GM21447 (cell line): ENCODE results near the gene HSD17B14.
A peak's percentile ranks its signal among the peaks of the same experiment; 100 is the strongest.
"Not testable (repeated sequence)": the region's sequence is repeated elsewhere in the genome, so short reads cannot be mapped to it uniquely, and the experiment has no call there.

ENCODE experiments used
- ATAC-seq: cut with Tn5 transposase; IDR thresholded peaks from one replicate; pipeline ENCODE4 v1.9.1; 2021; ENCODE audit not compliant: unreplicated experiment

The HSD17B14 gene

DNA sequence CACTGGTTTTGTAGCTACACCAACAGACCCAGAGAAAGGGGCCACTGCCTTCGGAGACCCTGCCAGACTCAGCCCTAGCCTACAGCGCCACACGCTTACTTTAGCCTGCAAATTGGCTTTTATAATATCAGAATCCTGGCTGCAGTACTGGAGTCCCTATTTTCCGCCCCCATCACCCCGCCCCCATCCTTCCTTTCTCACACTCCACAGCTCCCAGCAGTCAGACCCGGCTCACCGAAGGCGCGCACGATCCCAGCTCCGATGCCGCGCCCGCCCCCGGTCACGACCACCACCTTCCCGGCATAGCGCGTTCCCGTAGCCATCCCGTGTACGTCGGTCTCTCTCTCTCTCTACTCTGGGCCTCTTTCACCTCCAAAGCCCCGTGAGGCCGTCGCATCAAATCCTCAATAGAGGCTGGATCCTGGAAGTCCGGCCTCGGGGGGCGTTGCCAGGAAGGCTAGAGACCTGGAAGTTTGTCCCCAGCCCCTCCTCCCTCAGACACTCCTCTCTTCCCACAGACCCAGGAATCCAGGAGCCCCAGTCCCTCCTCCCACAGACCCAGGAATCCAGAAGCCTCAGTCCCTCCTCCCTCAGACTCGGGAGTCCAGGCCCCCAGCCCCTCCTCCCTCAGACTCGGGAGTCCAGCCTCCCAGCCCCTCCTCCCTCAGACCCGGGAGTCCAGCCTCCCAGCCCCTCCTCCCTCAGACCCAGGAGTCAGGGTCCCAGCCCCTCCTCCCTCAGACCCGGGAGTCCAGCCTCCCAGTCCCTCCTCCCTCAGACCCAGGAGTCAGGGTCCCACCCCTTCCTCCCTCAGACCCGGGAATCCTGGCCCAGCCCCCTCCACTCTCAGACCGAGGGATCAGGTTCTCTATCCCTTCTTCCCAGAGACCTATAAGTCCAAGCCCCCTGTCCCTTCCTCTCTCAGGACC is at the start of gene HSD17B14:
HSD17B14 (minus strand) TSS at position 403 of the 929 bp plus-strand sequence; CDS start at position 323, 80 bp downstream.
- ATAC-seq = no peak

DNA sequence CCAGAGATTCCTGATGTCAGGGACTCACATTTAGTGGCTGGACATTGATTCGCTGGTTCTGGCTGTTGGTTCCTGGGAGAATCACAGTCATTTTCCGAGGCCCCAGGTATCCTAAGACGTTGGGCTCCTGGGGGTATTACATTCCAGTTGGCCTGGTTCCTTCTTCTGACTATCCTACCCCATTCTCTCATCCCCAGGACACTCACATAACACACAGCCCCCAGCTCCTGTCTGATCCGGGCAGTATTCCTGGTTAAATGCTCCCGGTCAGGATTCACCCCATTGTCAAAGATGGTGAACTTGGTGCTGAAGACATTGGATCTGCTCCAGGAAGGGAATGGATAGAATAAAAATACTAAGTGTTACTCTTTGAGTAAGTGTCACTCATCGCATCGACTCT is 47.4 kb upstream of the HSD17B14 start:
- ATAC-seq = no peak

DNA sequence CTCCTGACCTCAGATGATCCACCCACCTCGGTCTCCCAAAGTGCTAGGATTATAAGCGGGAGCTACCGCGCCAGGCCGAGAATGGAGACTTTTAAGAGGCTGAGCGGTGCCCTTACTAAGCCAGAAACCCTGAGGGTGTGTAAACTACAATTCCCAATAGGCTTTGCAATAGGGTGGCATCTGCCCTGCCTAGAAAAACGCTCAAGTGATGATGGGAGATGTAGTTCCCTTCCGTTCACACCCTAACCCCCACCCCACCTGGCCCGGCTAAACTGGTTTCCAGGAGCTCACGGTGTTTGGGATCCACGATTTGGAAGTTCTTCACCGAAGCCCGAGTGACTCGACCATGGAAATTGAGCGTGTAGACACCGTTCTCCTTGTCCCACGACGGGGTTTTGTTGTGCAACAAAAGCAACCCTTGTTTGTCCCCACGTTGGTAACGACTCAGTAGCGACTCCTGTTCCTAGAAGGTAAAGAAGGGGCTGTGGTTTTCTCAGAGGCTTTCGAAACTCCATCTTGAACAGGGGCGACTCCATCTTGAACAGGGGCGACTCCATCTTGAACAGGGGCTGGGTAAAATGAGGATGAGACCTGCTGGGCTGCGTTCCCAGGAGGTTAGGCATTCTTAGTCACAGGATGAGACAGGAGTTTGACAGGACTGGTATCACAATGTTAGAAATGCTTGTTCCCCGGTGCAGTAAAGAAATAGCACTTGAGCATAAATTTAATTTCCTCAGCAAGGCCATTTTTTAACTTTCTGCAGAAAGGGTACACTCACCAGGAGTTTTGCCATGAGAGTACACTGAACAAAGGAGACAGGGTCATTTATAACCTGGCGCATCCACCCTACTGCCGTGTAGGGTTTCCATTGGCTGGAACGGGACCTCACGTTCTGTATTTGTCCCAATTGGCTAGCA is 45.7 kb upstream of the HSD17B14 start:
- no peak for ATAC-seq

DNA sequence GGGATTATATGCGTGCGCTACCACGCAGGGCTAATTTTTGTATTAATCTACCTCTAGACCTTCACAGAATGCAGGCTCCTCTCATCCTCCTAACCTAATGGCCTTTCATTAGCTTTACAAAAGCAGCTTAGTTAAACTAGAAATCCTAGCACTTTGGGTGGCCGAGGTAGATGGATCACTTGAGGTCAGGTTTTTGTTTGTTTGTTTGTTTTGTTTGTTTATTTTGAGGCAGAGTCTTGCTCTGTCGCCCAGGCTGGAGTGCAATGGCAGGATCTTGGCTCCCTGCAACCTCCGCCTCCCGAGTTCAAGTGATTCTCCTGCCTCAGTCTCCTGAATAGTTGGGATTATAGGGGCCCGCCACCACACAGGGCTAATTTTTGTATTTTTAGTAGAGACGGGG is 43.4 kb upstream of the HSD17B14 start:
- ATAC-seq = not testable (repeated sequence)

DNA sequence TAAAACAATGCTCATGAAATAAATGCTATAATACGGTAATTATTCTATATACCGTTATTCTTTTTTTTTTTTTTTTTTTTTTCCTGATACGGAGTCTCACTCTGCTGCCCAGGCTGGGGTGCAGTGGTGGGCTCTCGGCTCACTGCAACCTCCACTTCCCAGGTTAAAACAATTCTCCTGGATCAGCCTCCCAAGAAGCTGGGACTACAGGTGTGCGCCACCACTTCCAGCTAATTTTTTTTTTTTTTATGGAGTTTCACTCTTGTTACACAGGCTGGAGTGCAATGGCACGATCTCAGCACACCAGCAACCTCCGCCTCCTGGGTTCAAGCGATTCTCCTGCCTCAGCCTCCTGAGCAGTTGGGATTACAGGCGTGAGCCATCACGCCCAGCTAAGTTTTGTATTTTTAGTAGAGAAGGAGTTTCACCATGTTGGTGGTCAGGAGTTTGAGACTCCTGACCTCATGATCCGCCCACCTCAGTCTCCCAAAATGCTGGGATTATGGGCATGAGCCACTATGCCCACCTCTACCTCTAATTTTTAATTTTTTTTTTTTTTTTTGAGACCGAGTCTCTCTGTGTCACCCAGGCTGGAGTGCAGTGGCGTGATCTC is 42.8 kb upstream of the HSD17B14 start:
- no peak for ATAC-seq

DNA sequence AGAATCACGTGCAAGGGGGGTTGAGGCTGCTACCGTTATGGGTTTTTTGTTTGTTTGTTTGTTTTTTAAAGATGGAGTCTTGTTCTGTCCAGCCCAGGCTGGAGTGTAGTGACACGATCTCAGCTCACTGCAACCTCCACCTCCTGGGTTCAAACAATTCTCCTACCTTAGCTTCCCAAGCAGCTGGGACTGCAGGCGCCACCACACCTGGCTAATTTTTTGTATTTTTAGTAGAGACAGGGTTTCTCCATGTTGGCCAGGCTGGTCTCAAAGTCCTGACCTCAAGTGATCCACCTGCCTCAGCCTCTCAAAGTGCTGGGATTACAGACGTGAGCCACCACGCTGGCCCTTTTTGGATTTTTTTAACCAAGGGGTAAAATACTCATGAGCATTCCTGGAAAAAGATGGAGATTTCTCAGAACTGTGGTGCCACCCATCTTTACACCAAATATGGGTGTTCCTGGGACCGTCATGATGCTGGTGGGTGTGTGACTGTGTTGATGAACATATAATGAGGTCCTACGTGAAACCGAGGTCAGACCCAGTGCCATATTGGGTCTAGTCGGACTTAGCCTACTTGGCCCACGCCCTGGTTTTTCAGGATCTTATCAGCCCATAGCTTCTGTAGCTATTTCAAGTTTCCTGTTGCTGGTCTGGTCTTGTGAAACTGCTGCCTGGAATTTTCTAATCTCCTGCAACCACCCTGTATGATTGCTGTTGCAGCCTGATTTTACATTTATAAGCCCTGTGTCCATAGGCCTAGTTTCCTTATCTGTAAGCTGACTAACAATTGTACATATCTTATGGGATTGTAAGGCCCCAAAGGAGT is 42.1 kb upstream of the HSD17B14 start:
- ATAC-seq = no peak

DNA sequence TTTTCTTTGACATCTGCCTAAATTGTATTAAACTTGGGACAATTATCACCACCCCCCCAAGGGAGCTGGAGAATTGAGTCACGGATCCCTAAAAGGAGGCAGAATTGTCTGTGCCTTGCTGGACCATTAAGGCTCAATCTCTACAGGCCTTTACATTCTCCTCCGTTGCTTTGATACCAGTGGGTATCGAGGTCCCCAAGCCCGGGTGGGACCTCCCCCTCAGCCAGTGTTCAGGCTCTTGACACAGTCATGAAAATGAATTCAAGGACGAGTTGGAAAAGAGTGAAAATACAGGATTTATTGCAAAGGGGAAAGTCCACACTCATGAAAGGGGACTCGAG is 41.5 kb upstream of the HSD17B14 start:
- no peak for ATAC-seq

DNA sequence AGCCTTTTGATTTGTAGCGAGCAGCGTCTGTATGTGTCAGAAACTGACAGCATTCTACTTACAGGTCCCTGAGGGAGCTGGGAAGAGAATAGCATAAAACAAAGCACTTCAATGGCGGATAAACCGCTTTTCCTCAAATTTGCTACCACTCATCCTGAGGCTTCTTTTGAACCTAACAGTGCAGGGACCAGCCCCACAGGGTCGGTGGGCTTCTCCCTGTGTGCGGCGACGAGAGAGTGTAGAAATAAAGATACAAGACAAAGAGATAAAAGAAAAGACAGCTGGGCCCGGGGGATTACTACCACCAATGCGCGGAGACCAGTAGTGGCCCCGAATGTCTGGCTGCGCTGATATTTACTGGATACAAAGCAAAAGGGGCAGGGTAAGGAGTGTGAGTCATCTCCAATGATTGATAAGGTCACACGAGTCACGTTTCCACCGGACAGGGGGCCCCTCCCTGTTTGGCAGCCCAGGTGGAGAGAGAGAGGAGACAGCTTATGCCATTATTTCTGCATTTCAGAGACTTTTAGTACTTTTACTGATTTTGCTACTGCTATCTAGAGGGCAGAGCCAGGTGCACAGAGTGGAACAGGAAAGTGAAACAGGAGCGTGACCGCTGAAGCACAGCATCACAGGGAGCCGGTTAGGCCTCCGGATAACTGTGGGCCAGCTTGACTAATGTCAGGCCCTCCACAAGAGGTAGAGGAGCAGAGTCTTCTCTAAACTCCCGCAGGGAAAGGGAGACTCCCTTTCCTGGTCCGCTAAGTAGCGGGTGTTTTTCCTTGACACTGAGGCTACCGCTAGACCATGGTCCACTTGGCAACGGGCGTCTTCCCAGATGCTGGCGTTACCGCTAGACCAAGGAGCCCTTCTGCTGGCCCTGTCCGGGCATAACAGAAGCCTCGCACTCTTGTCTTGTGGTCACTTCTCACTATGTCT is 40.0 kb upstream of the HSD17B14 start:
- ATAC-seq = not testable (repeated sequence)

DNA sequence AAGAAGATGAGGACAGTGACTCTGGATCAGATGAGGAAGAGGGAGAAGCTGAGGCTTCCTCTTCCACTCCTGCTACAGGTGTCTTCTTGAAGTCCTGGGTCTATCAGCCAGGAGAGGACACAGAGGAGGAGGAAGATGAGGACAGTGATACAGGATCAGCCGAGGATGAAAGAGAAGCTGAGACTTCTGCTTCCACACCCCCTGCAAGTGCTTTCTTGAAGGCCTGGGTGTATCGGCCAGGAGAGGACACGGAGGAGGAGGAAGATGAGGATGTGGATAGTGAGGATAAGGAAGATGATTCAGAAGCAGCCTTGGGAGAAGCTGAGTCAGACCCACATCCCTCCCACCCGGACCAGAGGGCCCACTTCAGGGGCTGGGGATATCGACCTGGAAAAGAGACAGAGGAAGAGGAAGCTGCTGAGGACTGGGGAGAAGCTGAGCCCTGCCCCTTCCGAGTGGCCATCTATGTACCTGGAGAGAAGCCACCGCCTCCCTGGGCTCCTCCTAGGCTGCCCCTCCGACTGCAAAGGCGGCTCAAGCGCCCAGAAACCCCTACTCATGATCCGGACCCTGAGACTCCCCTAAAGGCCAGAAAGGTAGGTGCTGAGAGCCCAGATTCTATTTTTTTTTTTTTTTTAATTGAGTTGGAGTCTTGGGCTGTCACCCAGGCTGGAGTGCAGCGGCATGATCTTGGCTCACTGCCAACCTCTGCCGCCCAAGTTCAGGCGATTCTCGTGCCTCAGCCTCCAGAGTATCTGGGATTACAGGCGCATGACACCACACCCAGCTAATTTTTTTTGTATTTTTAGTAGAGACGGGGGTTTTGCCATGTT is 38.2 kb upstream of the HSD17B14 start:
- no peak for ATAC-seq

DNA sequence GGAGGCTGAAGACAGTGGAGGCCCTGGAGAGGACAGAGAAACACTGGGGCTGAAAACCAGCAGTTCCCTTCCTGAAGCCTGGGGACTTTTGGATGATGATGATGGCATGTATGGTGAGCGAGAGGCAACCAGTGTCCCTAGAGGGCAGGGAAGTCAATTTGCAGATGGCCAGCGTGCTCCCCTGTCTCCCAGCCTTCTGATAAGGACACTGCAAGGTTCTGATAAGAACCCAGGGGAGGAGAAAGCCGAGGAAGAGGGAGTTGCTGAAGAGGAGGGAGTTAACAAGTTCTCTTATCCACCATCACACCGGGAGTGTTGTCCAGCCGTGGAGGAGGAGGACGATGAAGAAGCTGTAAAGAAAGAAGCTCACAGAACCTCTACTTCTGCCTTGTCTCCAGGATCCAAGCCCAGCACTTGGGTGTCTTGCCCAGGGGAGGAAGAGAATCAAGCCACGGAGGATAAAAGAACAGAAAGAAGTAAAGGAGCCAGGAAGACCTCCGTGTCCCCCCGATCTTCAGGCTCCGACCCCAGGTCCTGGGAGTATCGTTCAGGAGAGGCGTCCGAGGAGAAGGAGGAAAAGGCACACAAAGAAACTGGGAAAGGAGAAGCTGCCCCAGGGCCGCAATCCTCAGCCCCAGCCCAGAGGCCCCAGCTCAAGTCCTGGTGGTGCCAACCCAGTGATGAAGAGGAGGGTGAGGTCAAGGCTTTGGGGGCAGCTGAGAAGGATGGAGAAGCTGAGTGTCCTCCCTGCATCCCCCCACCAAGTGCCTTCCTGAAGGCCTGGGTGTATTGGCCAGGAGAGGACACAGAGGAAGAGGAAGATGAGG is 37.4 kb upstream of the HSD17B14 start:
- no peak for ATAC-seq

DNA sequence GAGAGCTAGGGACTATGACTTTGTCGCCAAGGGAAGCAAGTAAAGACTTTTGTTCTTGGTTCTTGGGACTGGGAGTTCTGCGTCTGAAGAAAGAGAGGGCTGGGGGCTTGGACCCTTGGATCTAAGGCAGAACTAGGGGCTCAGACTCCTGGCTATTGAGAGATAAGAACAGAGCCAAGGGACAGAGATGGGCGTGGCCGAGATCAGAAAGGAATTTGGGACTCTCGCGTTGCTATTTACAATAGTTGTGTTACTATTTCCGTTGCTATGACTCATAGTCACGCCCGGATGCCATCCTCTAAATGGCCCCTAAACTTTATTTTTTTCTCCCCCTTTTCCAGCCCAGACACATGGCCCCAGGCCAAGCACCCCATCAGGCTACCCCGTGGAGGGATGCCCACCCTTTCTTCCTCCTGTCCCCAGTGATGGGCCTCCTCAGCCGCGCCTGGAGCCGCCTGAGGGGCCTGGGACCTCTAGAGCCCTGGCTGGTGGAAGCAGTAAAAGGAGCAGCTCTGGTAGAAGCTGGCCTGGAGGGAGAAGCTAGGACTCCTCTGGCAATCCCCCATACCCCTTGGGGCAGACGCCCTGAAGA is 36.7 kb upstream of the HSD17B14 start:
- no peak for ATAC-seq

DNA sequence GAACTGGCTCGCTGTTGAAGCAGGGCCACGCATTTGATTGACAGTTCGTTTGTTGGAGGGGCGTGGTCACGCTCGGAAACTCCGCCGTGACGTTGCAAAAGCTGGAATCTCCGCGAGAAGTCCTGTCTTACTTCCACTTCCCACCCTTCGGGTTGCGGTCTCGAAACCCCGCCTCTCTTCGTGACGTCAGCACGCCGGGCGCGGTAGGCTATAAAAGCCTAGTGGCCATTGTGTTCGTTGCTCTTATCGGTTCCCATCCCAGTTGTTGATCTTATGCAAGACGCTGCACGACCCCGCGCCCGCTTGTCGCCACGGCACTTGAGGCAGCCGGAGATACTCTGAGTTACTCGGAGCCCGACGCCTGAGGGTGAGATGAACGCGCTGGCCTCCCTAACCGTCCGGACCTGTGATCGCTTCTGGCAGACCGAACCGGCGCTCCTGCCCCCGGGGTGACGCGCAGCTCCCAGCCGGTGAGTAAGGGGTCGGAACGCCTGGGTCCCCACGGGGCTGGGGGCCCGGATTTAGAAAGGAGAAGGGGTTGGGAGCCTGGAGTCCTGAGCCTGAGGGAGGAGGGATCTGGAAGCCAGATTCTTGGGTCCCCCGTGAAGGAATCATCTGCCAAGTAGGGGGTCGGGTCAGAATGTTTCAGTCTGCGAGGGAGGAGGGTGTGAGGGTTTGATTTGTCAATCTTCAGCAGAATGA is 36.0 kb upstream of the HSD17B14 start, which contains the start of gene PPP1R15A:
PPP1R15A (plus strand) TSS at position 240 of the 702 bp plus-strand sequence. CDS start 813 bp downstream, outside the sequence.
- ATAC-seq = peak; percentile 40

DNA sequence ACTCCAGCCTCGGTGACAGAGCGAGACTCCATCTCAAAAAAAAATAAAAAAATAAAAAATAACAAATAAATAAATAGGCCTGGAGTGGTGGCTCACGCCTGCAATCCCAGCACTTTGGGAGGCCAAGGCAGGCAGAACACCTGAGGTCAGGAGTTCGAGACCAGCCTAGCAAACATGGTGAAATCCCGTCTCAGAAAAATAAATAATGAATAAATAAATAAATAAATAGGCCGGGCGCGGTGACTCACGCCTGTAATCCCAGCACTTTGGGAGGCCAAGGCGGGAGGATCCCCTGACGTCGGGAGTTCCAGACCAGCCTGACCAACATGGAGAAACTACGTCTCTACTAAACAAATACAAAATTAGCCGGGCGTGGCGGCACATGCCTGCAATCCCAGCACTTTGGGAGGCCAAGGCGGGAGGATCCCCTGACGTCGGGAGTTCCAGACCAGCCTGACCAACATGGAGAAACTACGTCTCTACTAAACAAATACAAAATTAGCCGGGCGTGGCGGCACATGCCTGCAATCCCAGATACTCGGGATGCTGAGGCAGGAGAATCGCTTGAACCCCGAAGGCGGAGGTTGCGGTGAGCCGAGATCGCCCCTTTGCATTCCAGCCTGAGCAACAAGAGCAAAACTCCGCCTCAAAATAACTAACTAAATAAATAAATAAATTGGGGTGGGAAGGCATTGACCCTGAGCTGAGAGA is 35.3 kb upstream of the HSD17B14 start:
- not testable (repeated sequence) for ATAC-seq

DNA sequence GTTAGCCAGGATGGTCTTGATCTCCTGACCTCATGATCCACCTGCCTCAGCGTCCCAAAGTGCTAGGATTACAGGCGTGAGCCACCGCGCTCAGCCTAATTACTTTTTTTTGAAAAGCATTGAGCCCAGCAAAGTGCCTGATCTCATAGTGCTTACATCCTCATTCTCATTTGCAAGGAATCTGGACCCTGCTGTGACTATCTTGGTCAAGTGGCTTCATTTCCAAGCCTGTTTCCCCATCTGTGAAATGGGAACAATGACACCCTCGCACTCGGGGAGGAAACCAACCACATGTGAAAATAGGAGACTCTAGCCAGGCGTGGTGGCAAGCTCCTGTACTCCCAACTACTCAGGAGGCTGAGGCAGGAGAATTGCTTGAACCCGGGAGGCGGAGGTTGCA is 33.8 kb upstream of the HSD17B14 start:
- no peak for ATAC-seq

DNA sequence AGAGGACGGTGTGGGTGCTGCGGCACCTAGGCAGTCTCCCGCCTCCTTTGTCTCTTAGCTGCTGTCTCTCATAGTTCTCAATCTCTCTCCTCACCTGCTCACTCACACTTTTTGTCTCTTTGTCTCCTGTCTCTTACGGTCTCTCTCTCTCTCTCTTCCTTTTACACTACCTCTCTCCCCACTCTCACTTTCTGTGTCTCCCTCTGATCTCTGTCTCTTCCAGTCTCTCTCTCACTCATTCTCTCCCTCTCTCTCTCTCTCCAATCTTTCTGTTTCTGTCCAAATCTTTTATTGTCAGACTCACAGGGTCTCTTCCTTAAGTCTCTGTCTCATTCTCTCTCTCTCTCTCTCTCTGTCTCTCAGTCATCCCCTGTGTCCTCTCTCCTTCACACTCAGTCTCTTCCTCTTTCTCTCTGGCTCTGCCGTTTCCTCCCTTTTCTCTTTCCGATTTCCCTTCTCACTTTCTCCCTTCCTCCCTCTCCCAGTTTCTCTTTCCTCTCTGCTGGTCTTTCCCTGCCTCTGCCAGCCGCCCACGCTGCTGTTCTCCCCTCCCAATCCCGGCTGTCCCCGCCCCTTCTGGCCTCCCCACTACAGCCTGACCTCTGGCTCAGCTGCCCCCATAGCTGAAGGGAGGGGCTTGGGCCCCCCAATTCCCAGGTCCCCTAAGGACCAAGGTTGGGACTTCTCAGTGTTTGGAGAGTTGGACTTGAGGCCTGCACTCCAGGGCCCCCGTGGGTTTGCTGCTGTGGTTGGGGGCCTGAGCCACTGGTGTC is 32.0 kb upstream of the HSD17B14 start, which contains the start of gene PLEKHA4:
PLEKHA4 (minus strand) TSS at position 504 of the 773 bp plus-strand sequence. CDS start 997 bp downstream, outside the sequence.
- ATAC-seq = no peak
